Hematopoietic multipotent progenitor cell treated with erythropoietin and hydrocortisone succinate and interleukin-3 and kit ligand, for 6 days (in vitro differentiated cells): ENCODE results near the gene DBX1.
"Not testable (repeated sequence)": the region's sequence is repeated elsewhere in the genome, so short reads cannot be mapped to it uniquely, and the experiment has no call there.

Source experiments
- DNase-seq: peaks from one replicate; pipeline ENCODE4 v3.0.0-alpha.2; 2015

Gene DBX1

GRCh38 chr11:20160425-20161229, at the start of gene DBX1:
Gene DBX1 (minus strand): TSS chr11:20160475. CDS start chr11:20160324, 151 bp downstream.
- no peak for DNase-seq

- DNase-seq, result no peak
Observed at GRCh38 chr11:20208622-20209111, 48.4 kb upstream of the DBX1 start.

GRCh38 chr11:20207781-20208621, 47.7 kb upstream of the DBX1 start:
- no peak for DNase-seq

- no peak for DNase-seq
Observed at GRCh38 chr11:20205807-20206206, 45.5 kb upstream of the DBX1 start.

GRCh38 chr11:20204681-20205080, 44.4 kb upstream of the DBX1 start:
- peak; percentile 52 for DNase-seq

- DNase-seq, result peak; percentile 85
Observed at GRCh38 chr11:20203831-20204230, 43.6 kb upstream of the DBX1 start.

- no peak for DNase-seq
Observed at GRCh38 chr11:20201231-20201630, 41.0 kb upstream of the DBX1 start.

GRCh38 chr11:20200331-20200955, 40.2 kb upstream of the DBX1 start:
- not testable (repeated sequence) for DNase-seq

- DNase-seq, result no peak
Observed at GRCh38 chr11:20197881-20198280, 37.6 kb upstream of the DBX1 start.

GRCh38 chr11:20194470-20194869, 34.2 kb upstream of the DBX1 start:
- no peak for DNase-seq

GRCh38 chr11:20193307-20193706, 33.0 kb upstream of the DBX1 start:
- DNase-seq, result no peak

GRCh38 chr11:20192641-20193040, 32.4 kb upstream of the DBX1 start:
- no peak for DNase-seq

GRCh38 chr11:20192151-20192550, 31.9 kb upstream of the DBX1 start:
- no peak for DNase-seq

- no peak for DNase-seq
Observed at GRCh38 chr11:20178976-20179375, 18.7 kb upstream of the DBX1 start.

GRCh38 chr11:20177136-20177535, 16.9 kb upstream of the DBX1 start:
- DNase-seq, result no peak

GRCh38 chr11:20172721-20173447, 12.6 kb upstream of the DBX1 start:
- DNase-seq, result no peak

- no peak for DNase-seq
Observed at GRCh38 chr11:20163783-20164481, 3.7 kb upstream of the DBX1 start.

GRCh38 chr11:20162824-20163782, 2.8 kb upstream of the DBX1 start:
- peak; percentile 30 for DNase-seq

GRCh38 chr11:20161923-20162744, 1.9 kb upstream of the DBX1 start:
- DNase-seq, result no peak
